HepG2 (cell line): ENCODE measurements around the gene CCDC170. TPM values are rescaled to one million over a fixed set of nuclear protein-coding genes. Genes with fewer than 3 reads are reported as not detected.

Experiments
- ATAC-seq: fragments of 200-7000 bp; cut with Tn5 transposase; 3 replicates; pipeline ENCODE4 v1.9.1; 2020; ENCODE audit warnings: mild to moderate bottlenecking, moderate library complexity
- BruUV-seq: library from RNA; stranded (reverse); fragments of 400-500 nt; replicated peaks from 2 replicates; lab custom pipeline; 2021; lab: Mats Ljungman, UMichigan
- CTCF ChIA-PET: fragments of 300-600 bp; formaldehyde crosslinking; extraction: SDS; loops from one replicate; lab custom pipeline; 2021; ENCODE audit warnings: low total read pairs, inconsistent platforms, low intra/inter-chr PET ratio; lab: Yijun Ruan, JAX
- POLR2A ChIA-PET: fragments of 350-600 bp; sonication (Branson Sonifier 250); formaldehyde crosslinking; loops from one replicate; lab custom pipeline; 2020; ENCODE audit warnings: antibody characterized with exemption, inconsistent platforms; lab: Yijun Ruan, JAX
- DNase-seq: peaks from one replicate; pipeline ENCODE4 v3.0.0-alpha.2; 2015; ENCODE audit warnings: low spot score
- FAIRE-seq: peaks from 3 replicates; lab custom pipeline; 2011; peaks lifted over from hg19 to GRCh38; lab: Jason Lieb, UNC
- H2AFZ ChIP-seq: one replicate; pipeline ENCODE4 v1.6.1; 2011; ENCODE audit warnings: low read length, inconsistent platforms
- H3K27ac ChIP-seq: fragments of 300-600 bp; 3 replicates; pipeline ENCODE4 v1.8.0; 2011; ENCODE audit warnings: mixed run types, mild to moderate bottlenecking, mixed read lengths, low read length, inconsistent platforms; ENCODE audit not compliant: insufficient read depth; ENCODE audit errors: extremely low read length
- H3K27me3 ChIP-seq, 2 experiments: fragments of 200-600 bp in 1 of 2; 2 replicates in 1 of 2; 3 replicates in 1 of 2; pipeline versions ENCODE4 v1.6.0 to v1.8.0; 2011; ENCODE audit warnings: low read length in 2 of 2, mild to moderate bottlenecking in 2 of 2, moderate library complexity in 2 of 2, inconsistent platforms in 1 of 2; ENCODE audit not compliant: insufficient read depth in 2 of 2, control insufficient read depth in 1 of 2
- H3K36me3 ChIP-seq, 2 experiments: fragments of 200-600 bp in 1 of 2; replicated peaks in 1 of 2; 2 replicates in 1 of 2; 3 replicates in 1 of 2; pipeline versions ENCODE4 v1.5.1 to v1.8.0; 2011; ENCODE audit warnings: low read length in 2 of 2, inconsistent platforms in 1 of 2; ENCODE audit not compliant: insufficient read depth in 2 of 2, control insufficient read depth in 1 of 2
- H3K4me1 ChIP-seq: 2 replicates; pipeline ENCODE4 v1.5.1; 2012; ENCODE audit warnings: low read length, inconsistent platforms; ENCODE audit not compliant: insufficient read depth
- H3K4me2 ChIP-seq: 2 replicates; pipeline ENCODE4 v1.6.0; 2011; ENCODE audit warnings: low read depth, low read length, inconsistent platforms
- H3K4me3 ChIP-seq, 3 experiments: fragments of 200-600 bp in 1 of 3; sonication (generic), shearing (Covaris generic) in 1 of 3; replicated peaks in 1 of 3; 2 replicates each; pipeline ENCODE4 v1.5.1; 2011 to 2016; ENCODE audit warnings: low read length in 3 of 3, inconsistent platforms in 2 of 3, low read depth in 2 of 3, mild to moderate bottlenecking in 2 of 3, control low read depth in 1 of 3, mixed read lengths in 1 of 3; ENCODE audit not compliant: insufficient read depth in 1 of 3
- H3K79me2 ChIP-seq: one replicate; pipeline ENCODE4 v1.6.1; 2011; ENCODE audit warnings: low read length, inconsistent platforms; ENCODE audit not compliant: insufficient read depth
- H3K9ac ChIP-seq: 2 replicates; pipeline ENCODE4 v1.6.0; 2011; ENCODE audit warnings: mild to moderate bottlenecking, low read depth, low read length, inconsistent platforms; ENCODE audit not compliant: insufficient read depth
- H3K9me3 ChIP-seq: 2 replicates; pipeline ENCODE4 v1.5.1; 2012; ENCODE audit warnings: mild to moderate bottlenecking, low read length
- H4K20me1 ChIP-seq: 2 replicates; pipeline ENCODE4 v1.6.0; 2011; ENCODE audit warnings: inconsistent platforms, mild to moderate bottlenecking, low read length, moderate library complexity; ENCODE audit not compliant: insufficient read depth
- ATF3 ChIP-seq: sonication (generic); formaldehyde crosslinking; IDR thresholded peaks from 2 replicates; pipeline ENCODE4 v1.4.0; 2020; ENCODE audit warnings: missing genetic modification reagents
- RERE ChIP-seq: IDR thresholded peaks from 2 replicates; pipeline ENCODE4 v1.6.1; 2016; ENCODE audit warnings: low read depth, missing genetic modification reagents, missing compliant biosample characterization
- ZBTB3 ChIP-seq: sonication (generic); formaldehyde crosslinking; IDR thresholded peaks from 2 replicates; pipeline ENCODE4 v1.4.0; 2020; ENCODE audit warnings: low read depth, mild to moderate bottlenecking, moderate library complexity, missing genetic modification reagents, borderline replicate concordance
- ZFP36L1 ChIP-seq: sonication (generic); formaldehyde crosslinking; IDR thresholded peaks from 2 replicates; pipeline ENCODE4 v1.8.0; 2022; ENCODE audit warnings: mild to moderate bottlenecking, missing genetic modification reagents, moderate library complexity
- ZNF318 ChIP-seq: sonication (generic); formaldehyde crosslinking; IDR thresholded peaks from 2 replicates; pipeline ENCODE4 v1.4.0; 2020; ENCODE audit warnings: mild to moderate bottlenecking, missing genetic modification reagents
- ZNF414 ChIP-seq: sonication (generic); formaldehyde crosslinking; IDR thresholded peaks from 2 replicates; pipeline ENCODE4 v1.5.0; 2020; ENCODE audit warnings: missing genetic modification reagents
- ZNF451 ChIP-seq: sonication (generic); formaldehyde crosslinking; IDR thresholded peaks from 2 replicates; pipeline ENCODE4 v1.5.0; 2020; ENCODE audit warnings: mild to moderate bottlenecking, missing genetic modification reagents
- WGBS: methylation state at CpG from one replicate; pipeline ENCODE4 v1.1.6; 2017; ENCODE audit warnings: low lambda C conversion rate; 5-methylcytosine and 5-hydroxymethylcytosine counted together
- in situ Hi-C: cut with HindIII; loops from 2 replicates; pipeline ENCODE4 v1.10.0; 2017; ENCODE audit warnings: low pct_unique_long_range_greater_than_20kb; ENCODE audit not compliant: extremely low pct_ligation_motif_present
- intact Hi-C: fragments of 100-400 bp; cut with micrococcal nuclease; formaldehyde crosslinking; loops from one replicate; pipeline ENCODE4 v1.10.0; 2022; ENCODE audit not compliant: unreplicated experiment
- polyA plus RNA-seq, 8 experiments: library from polyadenylated mRNA; depleted of rRNA in 3 of 8; stranded (reverse) in 7 of 8; unstranded in 1 of 8; fragments of >200 nt; fragmentation: Illumina TruSeq in 4 of 8; extraction: Trizol in 4 of 8; gene quantifications; 2 replicates each; pipeline versions ENCODE4 v1.2.1 to v1.2.3, GENCODE V29; 2011 to 2016; ENCODE audit warnings: low read depth in 4 of 8, missing spikeins in 1 of 8, mixed read lengths in 1 of 8; ENCODE audit not compliant: insufficient read depth in 1 of 8
- total RNA-seq, 5 experiments: library from RNA; depleted of rRNA; stranded (reverse); fragments of >200 nt; fragmentation: Illumina TruSeq; extraction: Trizol; gene quantifications; 2 replicates each; pipeline ENCODE4 v1.2.3, GENCODE V29; 2016; ENCODE audit warnings: low read depth in 1 of 5

Gene CCDC170
- total and polyA plus RNA-seq, 2 of the 13 experiments (the other 11 are each of a cell fraction or from before 2014, with no cell fraction given) = 0.90 to 5.1 TPM

GRCh38 chr6:151535476-151536187, 41.8 kb downstream of the CCDC170 start (continued):
- no peak for TF ChIP-seq ZBTB3 (CRISPR knock-in tag)

- ChIA-PET CTCF (no interaction called here), POLR2A (no interaction called here)
- Histone ChIP-seq H3K4me2 (no peak overlapping the region), H3K27ac (no peak overlapping the region), H4K20me1 (no peaks in the 10 kb centered on the region), H3K27me3 (no peaks in the 10 kb centered on the region), H3K79me2 (no peaks in the 10 kb centered on the region), H2AFZ (no peak overlapping the region), H3K9ac (no peak overlapping the region), H3K9me3 (peaks cover 8% of the 10 kb centered on the region), H3K4me1 (peaks cover 11% of the 10 kb centered on the region; the same call in 1 of the 2 replicates), H3K36me3 (no peaks in the 10 kb centered on the region), H3K4me3 (no peak overlapping the region)
- intact Hi-C loops (no loop called here), in situ Hi-C loops (no loop called here)
- BruUV-seq = no TSS peak
- no peak for ATAC-seq
- 93% methylated on average over 10 of the region's 10 CpGs for WGBS
- no peak for FAIRE-seq
- DNase-seq = no peak
- TF ChIP-seq ZFP36L1 (CRISPR knock-in tag) = no peak
- TF ChIP-seq ZNF414 (CRISPR knock-in tag) = no peak
- no peak for TF ChIP-seq ZNF318 (CRISPR knock-in tag)
- TF ChIP-seq ATF3 (CRISPR knock-in tag) = no peak
- no peak for TF ChIP-seq ZNF451 (CRISPR knock-in tag)
- TF ChIP-seq RERE (CRISPR knock-in tag) = no peak
These were observed 42.3 kb downstream of the CCDC170 start for GRCh38 chr6:151536188-151536479.
